ENCODE measurements around the gene GASK1B. TPM values are rescaled to one million over a fixed set of nuclear protein-coding genes. Genes with fewer than 3 reads are reported as not detected.

GASK1B gene
- total and polyA plus RNA-seq, 2 of the 13 experiments (the other 11 are each of a cell fraction or from before 2014, with no cell fraction given), result 29.1 to 40.4 TPM

DNA sequence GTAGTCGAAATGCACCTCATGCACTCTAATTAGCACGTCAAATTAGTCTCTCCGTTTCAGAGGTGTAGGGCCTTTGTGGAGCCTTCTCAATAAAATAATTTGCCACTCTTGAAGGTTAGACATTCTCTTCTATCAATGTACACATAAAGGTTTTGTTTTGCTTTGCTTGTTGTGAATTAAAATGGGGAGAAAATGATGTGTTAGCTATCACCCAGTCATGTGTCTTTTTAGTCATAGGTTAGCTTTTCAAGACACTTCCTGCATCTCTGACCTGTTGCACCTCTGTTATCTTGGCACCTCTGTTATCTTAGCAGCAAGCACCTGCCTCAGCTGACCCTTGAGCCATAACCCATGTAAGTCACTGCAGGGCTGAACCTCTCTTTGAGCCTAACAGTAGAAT, 38.4 kb upstream of the GASK1B start:
- Histone ChIP-seq H2AFZ (ENCODE audit: low read length) (peak overlapping the region; percentile 39), H3K36me3 (replicated peaks in 1 of 2; ENCODE audit: control insufficient read depth in 1 of 2, insufficient read depth in 2 of 2, low read length in 2 of 2) (peaks cover 0 to 1% of the 10 kb centered on the region in 2 experiments; a peak in 1 of 5 replicates), H3K27ac (ENCODE audit: extremely low read length, insufficient read depth, low read length) (peak overlapping the region; percentile 67), H3K4me2 (ENCODE audit: low read depth, low read length) (peak overlapping the region; percentile 71), H3K4me3 (replicated peaks in 1 of 3; ENCODE audit: insufficient read depth in 1 of 3, low read depth in 2 of 3, low read length in 3 of 3) (peak overlapping the region; percentile 60 to 71 (median 61); a peak in 5 of 6 replicates), H3K4me1 (ENCODE audit: insufficient read depth, low read length) (peaks cover 18% of the 10 kb centered on the region), H3K79me2 (ENCODE audit: insufficient read depth, low read length) (no peaks in the 10 kb centered on the region), H3K27me3 (ENCODE audit: control insufficient read depth in 1 of 2, insufficient read depth in 2 of 2, low read length in 2 of 2) (no peaks in the 10 kb centered on the region), H3K9me3 (ENCODE audit: low read length) (no peaks in the 10 kb centered on the region), H4K20me1 (ENCODE audit: insufficient read depth, low read length) (no peaks in the 10 kb centered on the region), H3K9ac (ENCODE audit: insufficient read depth, low read depth, low read length) (peak overlapping the region; percentile 55; the same call in 1 of the 2 replicates)
- DNase-seq (ENCODE audit: low spot score), result peak; percentile 37
- ChIA-PET POLR2A (interaction anchor here (1.6 kb wide), 1 partner anchor 218 kb away, joined by 7 read pairs; no protein-coding TSS in a partner anchor), CTCF (ENCODE audit: low intra/inter-chr PET ratio, low total read pairs) (no interaction called here)
- ATAC-seq, result no peak
- no TSS peak for BruUV-seq (replicated peaks)
- intact Hi-C loops (cut with micrococcal nuclease; ENCODE audit: unreplicated experiment), result loop anchor here (5.0 kb wide), 1 partner anchor 41 kb away; no protein-coding TSS in a partner anchor
- FAIRE-seq, result peak; percentile 34
- 55% methylated on average over 3 of the region's 3 CpGs for WGBS (ENCODE audit: low lambda C conversion rate)
- in situ Hi-C loops (cut with HindIII; ENCODE audit: extremely low pct_ligation_motif_present, low pct_unique_long_range_greater_than_20kb), result no loop called here
- TF ChIP-seq SOX6 (IDR thresholded peaks at IDR 0.05) (no peak), SOX6 (CRISPR knock-in tag; IDR thresholded peaks at IDR 0.05) (0 out of 2 replicates have a peak, but pooled peaks have one; percentile 24), ZEB1 (IDR thresholded peaks at IDR 0.05; ENCODE audit: insufficient replicate concordance, low read depth) (peak; percentile 60), CHD4 (IDR thresholded peaks at IDR 0.05; ENCODE audit: borderline replicate concordance, low read length) (no peak), GABPA (IDR thresholded peaks at IDR 0.05; ENCODE audit: low read depth, low read length) (no peak), GABPA (CRISPR knock-in tag; IDR thresholded peaks at IDR 0.05; ENCODE audit: low read depth) (no peak), SP1 (IDR thresholded peaks at IDR 0.05) (no peak), SP1 (CRISPR knock-in tag; IDR thresholded peaks at IDR 0.05) (no peak), SMAD1 (CRISPR knock-in tag; IDR thresholded peaks at IDR 0.05; ENCODE audit: borderline replicate concordance, low read depth) (no peak), FLYWCH1 (CRISPR knock-in tag; IDR thresholded peaks at IDR 0.05) (no peak), NR2F1 (CRISPR knock-in tag; IDR thresholded peaks at IDR 0.05) (no peak), EP300 (IDR thresholded peaks at IDR 0.05; ENCODE audit: low read depth in 2 of 2, low read length in 2 of 2) (peak in 1 of 2 experiments; percentile 28; a peak in 1 of 4 replicates), EP300 (CRISPR knock-in tag; IDR thresholded peaks at IDR 0.05; ENCODE audit: borderline replicate concordance) (no peak), HNF4A (CRISPR knock-in tag; IDR thresholded peaks at IDR 0.05) (peak; percentile 69), KDM5B (CRISPR knock-in tag; IDR thresholded peaks at IDR 0.05; ENCODE audit: borderline replicate concordance) (no peak), HNF4G (IDR thresholded peaks at IDR 0.05; ENCODE audit: borderline replicate concordance, low read depth, low read length) (peak; percentile 25; the same call in 1 of the 2 replicates), HNF4G (CRISPR knock-in tag; IDR thresholded peaks at IDR 0.05; ENCODE audit: borderline replicate concordance, low read depth) (no peak)
- TF ChIP-seq, protein P1, sequence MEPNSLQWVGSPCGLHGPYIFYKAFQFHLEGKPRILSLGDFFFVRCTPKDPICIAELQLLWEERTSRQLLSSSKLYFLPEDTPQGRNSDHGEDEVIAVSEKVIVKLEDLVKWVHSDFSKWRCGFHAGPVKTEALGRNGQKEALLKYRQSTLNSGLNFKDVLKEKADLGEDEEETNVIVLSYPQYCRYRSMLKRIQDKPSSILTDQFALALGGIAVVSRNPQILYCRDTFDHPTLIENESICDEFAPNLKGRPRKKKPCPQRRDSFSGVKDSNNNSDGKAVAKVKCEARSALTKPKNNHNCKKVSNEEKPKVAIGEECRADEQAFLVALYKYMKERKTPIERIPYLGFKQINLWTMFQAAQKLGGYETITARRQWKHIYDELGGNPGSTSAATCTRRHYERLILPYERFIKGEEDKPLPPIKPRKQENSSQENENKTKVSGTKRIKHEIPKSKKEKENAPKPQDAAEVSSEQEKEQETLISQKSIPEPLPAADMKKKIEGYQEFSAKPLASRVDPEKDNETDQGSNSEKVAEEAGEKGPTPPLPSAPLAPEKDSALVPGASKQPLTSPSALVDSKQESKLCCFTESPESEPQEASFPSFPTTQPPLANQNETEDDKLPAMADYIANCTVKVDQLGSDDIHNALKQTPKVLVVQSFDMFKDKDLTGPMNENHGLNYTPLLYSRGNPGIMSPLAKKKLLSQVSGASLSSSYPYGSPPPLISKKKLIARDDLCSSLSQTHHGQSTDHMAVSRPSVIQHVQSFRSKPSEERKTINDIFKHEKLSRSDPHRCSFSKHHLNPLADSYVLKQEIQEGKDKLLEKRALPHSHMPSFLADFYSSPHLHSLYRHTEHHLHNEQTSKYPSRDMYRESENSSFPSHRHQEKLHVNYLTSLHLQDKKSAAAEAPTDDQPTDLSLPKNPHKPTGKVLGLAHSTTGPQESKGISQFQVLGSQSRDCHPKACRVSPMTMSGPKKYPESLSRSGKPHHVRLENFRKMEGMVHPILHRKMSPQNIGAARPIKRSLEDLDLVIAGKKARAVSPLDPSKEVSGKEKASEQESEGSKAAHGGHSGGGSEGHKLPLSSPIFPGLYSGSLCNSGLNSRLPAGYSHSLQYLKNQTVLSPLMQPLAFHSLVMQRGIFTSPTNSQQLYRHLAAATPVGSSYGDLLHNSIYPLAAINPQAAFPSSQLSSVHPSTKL (CRISPR knock-in tag; IDR thresholded peaks at IDR 0.05), result 0 out of 2 replicates have a peak, but pooled peaks have one; percentile 38
- TF ChIP-seq, protein P2, sequence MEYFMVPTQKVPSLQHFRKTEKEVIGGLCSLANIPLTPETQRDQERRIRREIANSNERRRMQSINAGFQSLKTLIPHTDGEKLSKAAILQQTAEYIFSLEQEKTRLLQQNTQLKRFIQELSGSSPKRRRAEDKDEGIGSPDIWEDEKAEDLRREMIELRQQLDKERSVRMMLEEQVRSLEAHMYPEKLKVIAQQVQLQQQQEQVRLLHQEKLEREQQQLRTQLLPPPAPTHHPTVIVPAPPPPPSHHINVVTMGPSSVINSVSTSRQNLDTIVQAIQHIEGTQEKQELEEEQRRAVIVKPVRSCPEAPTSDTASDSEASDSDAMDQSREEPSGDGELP (IDR thresholded peaks at IDR 0.05; ENCODE audit: borderline replicate concordance, low read depth), result 0 out of 2 replicates have a peak, but pooled peaks have one; percentile 14
- TF ChIP-seq, protein P3, sequence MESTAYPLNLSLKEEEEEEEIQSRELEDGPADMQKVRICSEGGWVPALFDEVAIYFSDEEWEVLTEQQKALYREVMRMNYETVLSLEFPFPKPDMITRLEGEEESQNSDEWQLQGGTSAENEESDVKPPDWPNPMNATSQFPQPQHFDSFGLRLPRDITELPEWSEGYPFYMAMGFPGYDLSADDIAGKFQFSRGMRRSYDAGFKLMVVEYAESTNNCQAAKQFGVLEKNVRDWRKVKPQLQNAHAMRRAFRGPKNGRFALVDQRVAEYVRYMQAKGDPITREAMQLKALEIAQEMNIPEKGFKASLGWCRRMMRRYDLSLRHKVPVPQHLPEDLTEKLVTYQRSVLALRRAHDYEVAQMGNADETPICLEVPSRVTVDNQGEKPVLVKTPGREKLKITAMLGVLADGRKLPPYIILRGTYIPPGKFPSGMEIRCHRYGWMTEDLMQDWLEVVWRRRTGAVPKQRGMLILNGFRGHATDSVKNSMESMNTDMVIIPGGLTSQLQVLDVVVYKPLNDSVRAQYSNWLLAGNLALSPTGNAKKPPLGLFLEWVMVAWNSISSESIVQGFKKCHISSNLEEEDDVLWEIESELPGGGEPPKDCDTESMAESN (CRISPR knock-in tag; conservative IDR thresholded peaks at IDR 0.05), result no peak
